ENCODE measurements around the gene CHD2.

- peak; percentile 50 to 91 (median 77) for TF ChIP-seq CTCF (IDR thresholded peaks at IDR 0.05)
- TF ChIP-seq POLR2A (IDR thresholded peaks at IDR 0.05) = no peak
Observed at GRCh38 chr15:93030430-93031102, 130.4 kb downstream of the CHD2 start.
